Fibroblast of skin of back (primary cell): ENCODE measurements around the gene BTRC.

Source experiments
- DNase-seq: peaks from one replicate; pipeline ENCODE4 v3.0.0-alpha.2; 2013

BTRC gene

GRCh38 chr10:101536800-101537199, 182.8 kb downstream of the BTRC start:
- DNase-seq, result peak; percentile 18

GRCh38 chr10:101538446-101538845, 184.5 kb downstream of the BTRC start:
- DNase-seq, result no peak

GRCh38 chr10:101545898-101546297, 191.9 kb downstream of the BTRC start:
- DNase-seq, result no peak

- no peak for DNase-seq
Observed at GRCh38 chr10:101550965-101551364, 197.0 kb downstream of the BTRC start.

- DNase-seq, result no peak
Observed at GRCh38 chr10:101552442-101552841, 198.5 kb downstream of the BTRC start.

- no peak for DNase-seq
Observed at GRCh38 chr10:101557541-101557940, 203.6 kb downstream of the BTRC start.

GRCh38 chr10:101558204-101558603, 204.2 kb downstream of the BTRC start:
- DNase-seq, result peak; percentile 9

GRCh38 chr10:101558671-101559595, 205.0 kb downstream of the BTRC start:
- DNase-seq, result no peak

- no peak for DNase-seq
Observed at GRCh38 chr10:101559596-101560297, 205.8 kb downstream of the BTRC start.

GRCh38 chr10:101560298-101561067, 206.5 kb downstream of the BTRC start:
- DNase-seq, result no peak

GRCh38 chr10:101561068-101561915, 207.3 kb downstream of the BTRC start:
- no peak for DNase-seq

- DNase-seq, result no peak
Observed at GRCh38 chr10:101562231-101562630, 208.3 kb downstream of the BTRC start.

GRCh38 chr10:101563007-101563406, 209.0 kb downstream of the BTRC start:
- DNase-seq, result no peak

GRCh38 chr10:101563497-101564040, 209.6 kb downstream of the BTRC start:
- DNase-seq, result no peak

GRCh38 chr10:101564490-101564991, 210.6 kb downstream of the BTRC start:
- DNase-seq, result no peak

GRCh38 chr10:101565370-101565900, 211.5 kb downstream of the BTRC start:
- no peak for DNase-seq

- peak; percentile 12 for DNase-seq
Observed at GRCh38 chr10:101565936-101566332, 212.0 kb downstream of the BTRC start.

GRCh38 chr10:101566333-101567164, 212.6 kb downstream of the BTRC start:
- peak; percentile 38 for DNase-seq

GRCh38 chr10:101567165-101568006, 213.4 kb downstream of the BTRC start:
- no peak for DNase-seq
